Activated CD4-positive, alpha-beta memory T cell treated with anti-CD3 and anti-CD28 coated beads for 36 hours (primary cell): Measurements from ENCODE around the gene ESRRG. TPM values are rescaled to one million over a fixed set of nuclear protein-coding genes. Genes with fewer than 3 reads are reported as not detected.
"Not testable (repeated sequence)": the region's sequence is repeated elsewhere in the genome, so short reads cannot be mapped to it uniquely, and the experiment has no call there.

ENCODE experiments used
- CTCF ChIA-PET: fragments of 350-600 bp; sonication (Branson Sonifier 250); formaldehyde crosslinking; loops from one replicate; lab custom pipeline; 2021; ENCODE audit warnings: antibody characterized with exemption, inconsistent platforms; lab: Charles Lee
- POLR2A ChIA-PET: fragments of 350-600 bp; sonication (Branson Sonifier 250); formaldehyde crosslinking; loops from one replicate; lab custom pipeline; 2021; ENCODE audit warnings: antibody characterized with exemption; lab: Charles Lee
- DNase-seq: peaks from one replicate; pipeline ENCODE4 v3.0.0-alpha.2; 2020
- H3K27ac Mint-ChIP-seq: one replicate; pipeline ENCODE4 v1.8.0; 2021; ENCODE audit warnings: mixed read lengths
- H3K27me3 Mint-ChIP-seq: one replicate; pipeline ENCODE4 v1.8.0; 2021; ENCODE audit warnings: mixed read lengths
- H3K36me3 Mint-ChIP-seq: one replicate; pipeline ENCODE4 v1.8.0; 2021; ENCODE audit warnings: mixed read lengths
- H3K4me1 Mint-ChIP-seq: one replicate; pipeline ENCODE4 v1.8.0; 2021; ENCODE audit warnings: low read depth, mixed read lengths
- H3K4me3 Mint-ChIP-seq: one replicate; pipeline ENCODE4 v1.8.0; 2021; ENCODE audit warnings: mild to moderate bottlenecking, mixed read lengths
- H3K9me3 Mint-ChIP-seq: one replicate; pipeline ENCODE4 v1.8.0; 2021; ENCODE audit warnings: mixed read lengths
- intact Hi-C: fragments of 100-400 bp; cut with micrococcal nuclease; formaldehyde crosslinking; loops from one replicate; pipeline ENCODE4 v1.15.1; 2023
- total RNA-seq, 2 experiments: library from RNA; stranded (reverse); gene quantifications; one replicate each; pipeline ENCODE4 v1.2.3, GENCODE V29; 2021

ESRRG gene
- total RNA-seq, 2 experiments from 2014 or later: not detected

GRCh38 chr1:216732121-216732520 is 8.9 kb upstream of the ESRRG start:
- Mint-ChIP-seq H3K27me3 (no peaks in the 10 kb centered on the region), H3K9me3 (no peaks in the 10 kb centered on the region), H3K4me1 (no peaks in the 10 kb centered on the region), H3K4me3 (no peak overlapping the region), H3K36me3 (no peaks in the 10 kb centered on the region), H3K27ac (no peak overlapping the region)
- CTCF ChIA-PET: no interaction called here
- intact Hi-C loops: no loop called here
- DNase-seq: no peak
- POLR2A ChIA-PET: no interaction called here

GRCh38 chr1:216731562-216731961 is 8.3 kb upstream of the ESRRG start:
- H3K9me3 Mint-ChIP-seq: no peaks in the 10 kb centered on the region
- intact Hi-C loops: no loop called here
- H3K27me3 Mint-ChIP-seq: peaks cover 1% of the 10 kb centered on the region
- no peak overlapping the region for H3K4me3 Mint-ChIP-seq
- no peak overlapping the region for H3K27ac Mint-ChIP-seq
- no peak for DNase-seq
- H3K36me3 Mint-ChIP-seq: no peaks in the 10 kb centered on the region
- ChIA-PET POLR2A (no interaction called here), CTCF (no interaction called here)
- no peaks in the 10 kb centered on the region for H3K4me1 Mint-ChIP-seq

GRCh38 chr1:216726435-216726834 is 3.2 kb upstream of the ESRRG start:
- POLR2A ChIA-PET: interaction anchor here (0.7 kb wide), 1 partner anchor 174 kb away, joined by 3 read pairs; no protein-coding TSS in a partner anchor
- H3K27ac Mint-ChIP-seq: no peak overlapping the region
- intact Hi-C loops: no loop called here
- CTCF ChIA-PET: no interaction called here
- no peaks in the 10 kb centered on the region for H3K36me3 Mint-ChIP-seq
- no peaks in the 10 kb centered on the region for H3K9me3 Mint-ChIP-seq
- no peak overlapping the region for H3K4me3 Mint-ChIP-seq
- DNase-seq: no peak
- H3K4me1 Mint-ChIP-seq: peaks cover 5% of the 10 kb centered on the region
- H3K27me3 Mint-ChIP-seq: peaks cover 8% of the 10 kb centered on the region

- H3K27ac Mint-ChIP-seq: no peak overlapping the region
- no peaks in the 10 kb centered on the region for H3K36me3 Mint-ChIP-seq
- ChIA-PET CTCF (no interaction called here), POLR2A (no interaction called here)
- intact Hi-C loops: no loop called here
- H3K9me3 Mint-ChIP-seq: no peaks in the 10 kb centered on the region
- peaks cover 8% of the 10 kb centered on the region for H3K27me3 Mint-ChIP-seq
- peaks cover 5% of the 10 kb centered on the region for H3K4me1 Mint-ChIP-seq
- no peak for DNase-seq
- H3K4me3 Mint-ChIP-seq: no peak overlapping the region
These were observed 408 bp downstream of the ESRRG start for GRCh38 chr1:216722821-216723220.

GRCh38 chr1:216721863-216722262 is 1.4 kb downstream of the ESRRG start:
- no peaks in the 10 kb centered on the region for H3K36me3 Mint-ChIP-seq
- no peak for DNase-seq
- CTCF ChIA-PET: no interaction called here

GRCh38 chr1:216721062-216721461 is 2.2 kb downstream of the ESRRG start:
- H3K36me3 Mint-ChIP-seq: no peaks in the 10 kb centered on the region
- CTCF ChIA-PET: no interaction called here
- no peaks in the 10 kb centered on the region for H3K9me3 Mint-ChIP-seq
- POLR2A ChIA-PET: no interaction called here
- H3K4me3 Mint-ChIP-seq: no peak overlapping the region
- H3K27me3 Mint-ChIP-seq: peaks cover 6% of the 10 kb centered on the region
- H3K4me1 Mint-ChIP-seq: peaks cover 5% of the 10 kb centered on the region
- intact Hi-C loops: no loop called here
- no peak for DNase-seq
- no peak overlapping the region for H3K27ac Mint-ChIP-seq

More at GRCh38 chr1:216721863-216722262, 1.4 kb downstream of the ESRRG start:
- Mint-ChIP-seq H3K27me3 (peaks cover 8% of the 10 kb centered on the region), H3K4me1 (peaks cover 5% of the 10 kb centered on the region), H3K27ac (no peak overlapping the region), H3K9me3 (no peaks in the 10 kb centered on the region), H3K4me3 (no peak overlapping the region)
- intact Hi-C loops: no loop called here
- POLR2A ChIA-PET: no interaction called here

GRCh38 chr1:216711712-216712111 is 11.5 kb downstream of the ESRRG start:
- CTCF ChIA-PET: no interaction called here
- H3K4me1 Mint-ChIP-seq: no peaks in the 10 kb centered on the region
- DNase-seq: no peak

GRCh38 chr1:216710598-216711333 is 12.5 kb downstream of the ESRRG start:
- ChIA-PET CTCF (no interaction called here), POLR2A (no interaction called here)
- no peak for DNase-seq
- Mint-ChIP-seq H3K36me3 (no peaks in the 10 kb centered on the region), H3K4me1 (no peaks in the 10 kb centered on the region), H3K27ac (no peak overlapping the region), H3K27me3 (no peaks in the 10 kb centered on the region), H3K4me3 (no peak overlapping the region), H3K9me3 (no peaks in the 10 kb centered on the region)
- intact Hi-C loops: no loop called here

More at GRCh38 chr1:216711712-216712111, 11.5 kb downstream of the ESRRG start:
- intact Hi-C loops: no loop called here
- H3K36me3 Mint-ChIP-seq: no peaks in the 10 kb centered on the region
- H3K27ac Mint-ChIP-seq: no peak overlapping the region
- H3K27me3 Mint-ChIP-seq: no peaks in the 10 kb centered on the region
- H3K4me3 Mint-ChIP-seq: no peak overlapping the region
- H3K9me3 Mint-ChIP-seq: no peaks in the 10 kb centered on the region
- POLR2A ChIA-PET: no interaction called here

GRCh38 chr1:216710055-216710454 is 13.2 kb downstream of the ESRRG start:
- H3K36me3 Mint-ChIP-seq: no peaks in the 10 kb centered on the region
- no peak overlapping the region for H3K27ac Mint-ChIP-seq
- H3K4me3 Mint-ChIP-seq: no peak overlapping the region
- no peaks in the 10 kb centered on the region for H3K4me1 Mint-ChIP-seq
- ChIA-PET POLR2A (no interaction called here), CTCF (no interaction called here)
- intact Hi-C loops: no loop called here
- no peaks in the 10 kb centered on the region for H3K27me3 Mint-ChIP-seq
- H3K9me3 Mint-ChIP-seq: no peaks in the 10 kb centered on the region
- no peak for DNase-seq

- POLR2A ChIA-PET: no interaction called here
- no peak overlapping the region for H3K4me3 Mint-ChIP-seq
- CTCF ChIA-PET: no interaction called here
These were observed 17.6 kb downstream of the ESRRG start for GRCh38 chr1:216705676-216706075.

GRCh38 chr1:216704065-216704464 is 19.2 kb downstream of the ESRRG start:
- H3K27ac Mint-ChIP-seq, H3K36me3 Mint-ChIP-seq, POLR2A ChIA-PET, CTCF ChIA-PET, intact Hi-C loops, H3K4me1 Mint-ChIP-seq, DNase-seq, H3K4me3 Mint-ChIP-seq, H3K9me3 Mint-ChIP-seq, H3K27me3 Mint-ChIP-seq: not testable (repeated sequence)

More at GRCh38 chr1:216705676-216706075, 17.6 kb downstream of the ESRRG start:
- no peaks in the 10 kb centered on the region for H3K36me3 Mint-ChIP-seq
- no peak for DNase-seq
- intact Hi-C loops: no loop called here
- H3K9me3 Mint-ChIP-seq: peaks cover 5% of the 10 kb centered on the region
- no peak overlapping the region for H3K27ac Mint-ChIP-seq
- no peaks in the 10 kb centered on the region for H3K27me3 Mint-ChIP-seq
- H3K4me1 Mint-ChIP-seq: no peaks in the 10 kb centered on the region

- intact Hi-C loops: no loop called here
- ChIA-PET CTCF (no interaction called here), POLR2A (no interaction called here)
- DNase-seq: no peak
- Mint-ChIP-seq H3K4me3 (no peak overlapping the region), H3K27ac (no peak overlapping the region), H3K36me3 (no peaks in the 10 kb centered on the region), H3K27me3 (no peaks in the 10 kb centered on the region), H3K4me1 (no peaks in the 10 kb centered on the region), H3K9me3 (peaks cover 9% of the 10 kb centered on the region)
These were observed 21.1 kb downstream of the ESRRG start for GRCh38 chr1:216702170-216702569.

GRCh38 chr1:216700779-216701178 is 22.4 kb downstream of the ESRRG start:
- Mint-ChIP-seq H3K4me1 (no peaks in the 10 kb centered on the region), H3K27ac (no peak overlapping the region), H3K27me3 (no peaks in the 10 kb centered on the region), H3K4me3 (no peak overlapping the region), H3K9me3 (peaks cover 9% of the 10 kb centered on the region), H3K36me3 (no peaks in the 10 kb centered on the region)
- POLR2A ChIA-PET: no interaction called here
- intact Hi-C loops: no loop called here
- CTCF ChIA-PET: no interaction called here
- DNase-seq: no peak
